GM12878 (cell line): ENCODE results near the gene ZNF367.

ENCODE experiments used
- BACH1 ChIP-seq: fragments of 450-650 bp; IDR thresholded peaks from 2 replicates; pipeline ENCODE4 v1.6.1; 2017; ENCODE audit warnings: mild to moderate bottlenecking, borderline replicate concordance
- CBFB ChIP-seq: IDR thresholded peaks from 2 replicates; pipeline ENCODE4 v1.6.1; 2016; ENCODE audit warnings: antibody characterized with exemption, low read depth
- CBX3 ChIP-seq: fragments of 200-600 bp; sonication (generic); IDR thresholded peaks from 2 replicates; pipeline ENCODE4 v1.6.1; 2016; ENCODE audit warnings: low read depth, borderline replicate concordance
- CEBPB ChIP-seq, 2 experiments: fragments of 150-350 bp in 1 of 2; IDR thresholded peaks; 2 replicates each; pipeline ENCODE4 v1.6.1; 2012 to 2014; ENCODE audit warnings: low read depth in 2 of 2, low read length in 2 of 2, borderline replicate concordance in 1 of 2, inconsistent platforms in 1 of 2
- EZH2 ChIP-seq: IDR thresholded peaks from 2 replicates; pipeline ENCODE4 v1.6.1; 2012; ENCODE audit warnings: low read depth, mild to moderate bottlenecking, control low read depth, inconsistent platforms, low read length, borderline replicate concordance; ENCODE audit not compliant: control insufficient read depth
- NRF1 ChIP-seq: conservative IDR thresholded peaks from 2 replicates; pipeline ENCODE4 v1.6.1; 2011; ENCODE audit warnings: mild to moderate bottlenecking, low read depth, low read length, improper control_type of control experiment
- POLR2A ChIP-seq: IDR thresholded peaks from 2 replicates; pipeline ENCODE4 v1.6.1; 2011; ENCODE audit warnings: low read depth, mild to moderate bottlenecking, low read length
- POLR2AphosphoS5 ChIP-seq: IDR thresholded peaks from 2 replicates; pipeline ENCODE4 v1.6.1; 2011; ENCODE audit warnings: mild to moderate bottlenecking, low read length, inconsistent platforms
- SREBF2 ChIP-seq: IDR thresholded peaks from 2 replicates; pipeline ENCODE4 v1.6.1; 2012; ENCODE audit warnings: mild to moderate bottlenecking, low read length
- TCF7 ChIP-seq: IDR thresholded peaks from 2 replicates; pipeline ENCODE4 v1.6.1; 2014; ENCODE audit warnings: antibody characterized with exemption, borderline replicate concordance
- YY1 ChIP-seq: IDR thresholded peaks from 2 replicates; pipeline ENCODE4 v1.6.1; 2011; ENCODE audit warnings: low read depth, mild to moderate bottlenecking, low read length
- TF ChIP-seq, protein P1 (sequence below), 3 experiments: IDR thresholded peaks in 2 of 3; conservative IDR thresholded peaks in 1 of 3; 2 replicates each; pipeline ENCODE4 v1.5.1; 2011; ENCODE audit warnings: low read depth in 3 of 3, low read length in 3 of 3, mild to moderate bottlenecking in 3 of 3, control low read depth in 2 of 3, moderate library complexity in 2 of 3, inconsistent platforms in 1 of 3, mixed read lengths in 1 of 3; ENCODE audit not compliant: control insufficient read depth in 2 of 3, insufficient read depth in 1 of 3; ENCODE audit errors: extremely low read depth in 1 of 3
- TF ChIP-seq, protein P2 (sequence below): IDR thresholded peaks from 2 replicates; pipeline ENCODE4 v1.6.1; 2012; ENCODE audit warnings: mild to moderate bottlenecking, low read depth, low read length

DNA sequence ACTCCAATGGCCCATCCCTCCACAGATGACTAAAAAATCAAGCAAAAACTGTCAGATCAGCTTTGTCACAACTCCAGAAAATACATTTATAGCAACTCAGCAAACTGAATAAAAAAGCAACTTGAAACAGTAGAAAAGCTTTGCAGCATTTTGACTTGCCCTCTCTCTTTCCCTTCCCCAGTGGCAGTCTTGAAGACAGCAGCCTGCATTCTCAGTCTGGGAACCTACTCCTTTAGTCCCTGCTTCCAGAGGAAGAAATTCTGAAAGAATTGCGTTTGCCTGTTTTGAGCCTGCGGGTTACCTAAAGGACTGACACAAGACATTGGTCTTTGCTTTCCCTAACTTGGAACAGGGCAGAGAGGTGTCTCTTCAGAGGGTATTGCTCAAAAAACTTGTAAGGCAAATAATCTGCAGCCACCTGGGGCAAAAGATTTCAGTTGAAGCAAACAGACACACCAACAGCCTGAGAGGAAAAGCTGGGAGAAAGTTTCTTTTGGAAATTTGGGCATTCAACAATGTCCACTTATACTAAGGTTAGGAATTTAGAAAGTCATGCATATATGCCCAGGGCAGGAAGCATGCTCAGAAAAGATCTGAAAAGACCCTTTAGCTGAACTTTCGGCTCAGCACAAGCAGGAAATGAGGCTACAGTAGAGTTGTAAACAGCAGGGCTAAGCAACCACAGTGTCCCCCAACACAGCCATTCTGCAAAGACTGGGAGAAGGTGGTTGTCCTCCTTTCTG is 19.4 kb downstream of the ZNF367 start:
- TF ChIP-seq SREBF2 (no peak), POLR2AphosphoS5 (no peak), YY1 (no peak), TCF7 (no peak), CEBPB (IDR thresholded peaks at IDR 0.05; ENCODE audit: borderline replicate concordance in 1 of 2, low read depth in 2 of 2, low read length in 2 of 2) (no peak), NRF1 (no peak), EZH2 (no peak), POLR2A (peak; percentile 31; the same call in 1 of the 2 replicates), CBFB (no peak), CBX3 (no peak), BACH1 (no peak)
- TF ChIP-seq, protein P1, sequence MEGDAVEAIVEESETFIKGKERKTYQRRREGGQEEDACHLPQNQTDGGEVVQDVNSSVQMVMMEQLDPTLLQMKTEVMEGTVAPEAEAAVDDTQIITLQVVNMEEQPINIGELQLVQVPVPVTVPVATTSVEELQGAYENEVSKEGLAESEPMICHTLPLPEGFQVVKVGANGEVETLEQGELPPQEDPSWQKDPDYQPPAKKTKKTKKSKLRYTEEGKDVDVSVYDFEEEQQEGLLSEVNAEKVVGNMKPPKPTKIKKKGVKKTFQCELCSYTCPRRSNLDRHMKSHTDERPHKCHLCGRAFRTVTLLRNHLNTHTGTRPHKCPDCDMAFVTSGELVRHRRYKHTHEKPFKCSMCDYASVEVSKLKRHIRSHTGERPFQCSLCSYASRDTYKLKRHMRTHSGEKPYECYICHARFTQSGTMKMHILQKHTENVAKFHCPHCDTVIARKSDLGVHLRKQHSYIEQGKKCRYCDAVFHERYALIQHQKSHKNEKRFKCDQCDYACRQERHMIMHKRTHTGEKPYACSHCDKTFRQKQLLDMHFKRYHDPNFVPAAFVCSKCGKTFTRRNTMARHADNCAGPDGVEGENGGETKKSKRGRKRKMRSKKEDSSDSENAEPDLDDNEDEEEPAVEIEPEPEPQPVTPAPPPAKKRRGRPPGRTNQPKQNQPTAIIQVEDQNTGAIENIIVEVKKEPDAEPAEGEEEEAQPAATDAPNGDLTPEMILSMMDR (IDR thresholded peaks at IDR 0.05 in 2 of 3, conservative IDR thresholded peaks at IDR 0.05 in 1 of 3; ENCODE audit: control insufficient read depth in 2 of 3, extremely low read depth in 1 of 3, insufficient read depth in 1 of 3, low read depth in 3 of 3, low read length in 3 of 3), result 0 out of 6 replicates have a peak, but pooled peaks of 1 of the 3 experiments have one; percentile 13
- TF ChIP-seq, protein P2, sequence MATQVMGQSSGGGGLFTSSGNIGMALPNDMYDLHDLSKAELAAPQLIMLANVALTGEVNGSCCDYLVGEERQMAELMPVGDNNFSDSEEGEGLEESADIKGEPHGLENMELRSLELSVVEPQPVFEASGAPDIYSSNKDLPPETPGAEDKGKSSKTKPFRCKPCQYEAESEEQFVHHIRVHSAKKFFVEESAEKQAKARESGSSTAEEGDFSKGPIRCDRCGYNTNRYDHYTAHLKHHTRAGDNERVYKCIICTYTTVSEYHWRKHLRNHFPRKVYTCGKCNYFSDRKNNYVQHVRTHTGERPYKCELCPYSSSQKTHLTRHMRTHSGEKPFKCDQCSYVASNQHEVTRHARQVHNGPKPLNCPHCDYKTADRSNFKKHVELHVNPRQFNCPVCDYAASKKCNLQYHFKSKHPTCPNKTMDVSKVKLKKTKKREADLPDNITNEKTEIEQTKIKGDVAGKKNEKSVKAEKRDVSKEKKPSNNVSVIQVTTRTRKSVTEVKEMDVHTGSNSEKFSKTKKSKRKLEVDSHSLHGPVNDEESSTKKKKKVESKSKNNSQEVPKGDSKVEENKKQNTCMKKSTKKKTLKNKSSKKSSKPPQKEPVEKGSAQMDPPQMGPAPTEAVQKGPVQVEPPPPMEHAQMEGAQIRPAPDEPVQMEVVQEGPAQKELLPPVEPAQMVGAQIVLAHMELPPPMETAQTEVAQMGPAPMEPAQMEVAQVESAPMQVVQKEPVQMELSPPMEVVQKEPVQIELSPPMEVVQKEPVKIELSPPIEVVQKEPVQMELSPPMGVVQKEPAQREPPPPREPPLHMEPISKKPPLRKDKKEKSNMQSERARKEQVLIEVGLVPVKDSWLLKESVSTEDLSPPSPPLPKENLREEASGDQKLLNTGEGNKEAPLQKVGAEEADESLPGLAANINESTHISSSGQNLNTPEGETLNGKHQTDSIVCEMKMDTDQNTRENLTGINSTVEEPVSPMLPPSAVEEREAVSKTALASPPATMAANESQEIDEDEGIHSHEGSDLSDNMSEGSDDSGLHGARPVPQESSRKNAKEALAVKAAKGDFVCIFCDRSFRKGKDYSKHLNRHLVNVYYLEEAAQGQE, result no peak
